NB4 (cell line): ENCODE results near the gene ACTR3C.

Experiments
- MYC ChIP-seq: IDR thresholded peaks from 2 replicates; pipeline ENCODE4 v1.6.1; 2011; ENCODE audit warnings: low read depth, low read length
- POLR2A ChIP-seq: IDR thresholded peaks from 2 replicates; pipeline ENCODE4 v1.6.1; 2011; ENCODE audit warnings: mild to moderate bottlenecking; ENCODE audit not compliant: insufficient read length; ENCODE audit errors: extremely low read depth
- TF ChIP-seq, protein P1 (sequence below): IDR thresholded peaks from one replicate; pipeline ENCODE4 v1.5.1; 2012; ENCODE audit warnings: low read depth, low read length
- TF ChIP-seq, protein P2 (sequence below): IDR thresholded peaks from 2 replicates; pipeline ENCODE4 v1.6.1; 2011; ENCODE audit warnings: low read depth, low read length

DNA sequence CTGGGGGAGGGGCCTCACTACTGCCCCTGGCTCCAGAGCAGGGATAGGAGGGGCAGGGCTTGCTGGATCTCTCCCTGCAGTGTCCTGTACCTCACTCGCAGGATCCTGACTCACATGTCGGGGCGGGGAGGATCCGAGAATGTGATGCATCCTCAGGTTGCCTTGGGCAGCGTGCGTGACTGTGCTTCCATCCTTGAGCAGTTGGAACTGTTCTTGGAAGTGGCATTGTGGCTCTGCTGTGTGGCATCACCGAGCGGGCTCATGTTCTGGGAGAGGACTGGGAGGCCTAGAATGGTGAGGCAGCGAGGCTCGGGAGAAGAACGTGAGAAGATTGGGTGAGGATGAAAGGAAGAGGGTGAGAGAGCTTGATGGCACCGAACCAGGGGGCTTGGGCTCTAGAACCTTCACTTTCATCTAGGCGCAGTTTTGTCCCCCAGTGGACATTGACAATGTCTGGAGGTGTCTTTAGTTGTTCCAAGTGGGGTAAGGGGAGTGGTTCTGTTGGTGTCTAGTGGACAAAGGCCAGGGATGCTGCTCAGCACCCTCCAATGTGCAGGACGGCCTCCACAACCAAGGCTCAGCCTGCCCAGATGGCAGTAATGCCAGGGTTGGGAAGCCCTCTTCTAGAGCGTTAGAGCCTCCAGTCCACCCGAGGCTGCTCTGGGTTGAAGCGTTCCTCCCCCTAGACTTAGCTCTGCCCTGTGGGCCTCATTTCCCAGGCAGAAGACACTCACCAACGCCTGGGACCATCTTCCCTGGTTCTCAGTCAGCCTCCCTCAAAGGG, 9.7 kb upstream of the ACTR3C start:
- TF ChIP-seq, protein P1, sequence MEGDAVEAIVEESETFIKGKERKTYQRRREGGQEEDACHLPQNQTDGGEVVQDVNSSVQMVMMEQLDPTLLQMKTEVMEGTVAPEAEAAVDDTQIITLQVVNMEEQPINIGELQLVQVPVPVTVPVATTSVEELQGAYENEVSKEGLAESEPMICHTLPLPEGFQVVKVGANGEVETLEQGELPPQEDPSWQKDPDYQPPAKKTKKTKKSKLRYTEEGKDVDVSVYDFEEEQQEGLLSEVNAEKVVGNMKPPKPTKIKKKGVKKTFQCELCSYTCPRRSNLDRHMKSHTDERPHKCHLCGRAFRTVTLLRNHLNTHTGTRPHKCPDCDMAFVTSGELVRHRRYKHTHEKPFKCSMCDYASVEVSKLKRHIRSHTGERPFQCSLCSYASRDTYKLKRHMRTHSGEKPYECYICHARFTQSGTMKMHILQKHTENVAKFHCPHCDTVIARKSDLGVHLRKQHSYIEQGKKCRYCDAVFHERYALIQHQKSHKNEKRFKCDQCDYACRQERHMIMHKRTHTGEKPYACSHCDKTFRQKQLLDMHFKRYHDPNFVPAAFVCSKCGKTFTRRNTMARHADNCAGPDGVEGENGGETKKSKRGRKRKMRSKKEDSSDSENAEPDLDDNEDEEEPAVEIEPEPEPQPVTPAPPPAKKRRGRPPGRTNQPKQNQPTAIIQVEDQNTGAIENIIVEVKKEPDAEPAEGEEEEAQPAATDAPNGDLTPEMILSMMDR, result no peak
- no peak for TF ChIP-seq POLR2A
- TF ChIP-seq MYC, result no peak
- TF ChIP-seq, protein P2, sequence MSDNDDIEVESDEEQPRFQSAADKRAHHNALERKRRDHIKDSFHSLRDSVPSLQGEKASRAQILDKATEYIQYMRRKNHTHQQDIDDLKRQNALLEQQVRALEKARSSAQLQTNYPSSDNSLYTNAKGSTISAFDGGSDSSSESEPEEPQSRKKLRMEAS, result no peak
